Sigmoid colon (tissue), 4 donors: Measurements from ENCODE around the gene PCDH15.

Experiments
- POLR2AphosphoS5 ChIP-seq, 4 donors: sonication (generic); formaldehyde crosslinking; IDR thresholded peaks; one replicate each; pipeline ENCODE4 v1.6.1; 2017; ENCODE audit warnings: antibody characterized with exemption in 4 of 4
- TF ChIP-seq, protein P1 (sequence below), 4 experiments: fragments of 450-650 bp in 3 of 4; fragments of 200-600 bp in 1 of 4; IDR thresholded peaks; one replicate each; pipeline ENCODE4 v1.5.1; 2016 to 2019; ENCODE audit warnings: antibody characterized with exemption in 4 of 4, mild to moderate bottlenecking in 3 of 4, moderate library complexity in 2 of 4

DNA sequence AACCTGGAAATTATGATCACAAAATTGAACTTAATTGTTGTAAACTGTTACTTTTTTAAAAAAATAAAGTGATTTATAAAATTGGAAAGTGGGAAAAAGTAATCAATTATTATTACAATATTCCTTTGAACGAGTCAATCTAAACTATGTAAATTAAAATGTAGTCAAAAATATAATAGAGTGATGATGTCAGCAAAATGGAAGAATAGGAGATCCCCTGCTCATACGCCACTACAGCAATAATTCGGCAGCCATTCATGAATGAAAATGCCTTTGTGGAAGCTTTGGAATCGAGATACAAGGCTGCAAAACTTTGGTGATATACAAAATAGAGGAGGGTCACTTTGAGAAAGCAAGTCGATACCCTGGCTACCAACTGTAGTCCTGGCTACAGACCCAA, 36.4 kb upstream of the PCDH15 start:
- TF ChIP-seq, protein P1, sequence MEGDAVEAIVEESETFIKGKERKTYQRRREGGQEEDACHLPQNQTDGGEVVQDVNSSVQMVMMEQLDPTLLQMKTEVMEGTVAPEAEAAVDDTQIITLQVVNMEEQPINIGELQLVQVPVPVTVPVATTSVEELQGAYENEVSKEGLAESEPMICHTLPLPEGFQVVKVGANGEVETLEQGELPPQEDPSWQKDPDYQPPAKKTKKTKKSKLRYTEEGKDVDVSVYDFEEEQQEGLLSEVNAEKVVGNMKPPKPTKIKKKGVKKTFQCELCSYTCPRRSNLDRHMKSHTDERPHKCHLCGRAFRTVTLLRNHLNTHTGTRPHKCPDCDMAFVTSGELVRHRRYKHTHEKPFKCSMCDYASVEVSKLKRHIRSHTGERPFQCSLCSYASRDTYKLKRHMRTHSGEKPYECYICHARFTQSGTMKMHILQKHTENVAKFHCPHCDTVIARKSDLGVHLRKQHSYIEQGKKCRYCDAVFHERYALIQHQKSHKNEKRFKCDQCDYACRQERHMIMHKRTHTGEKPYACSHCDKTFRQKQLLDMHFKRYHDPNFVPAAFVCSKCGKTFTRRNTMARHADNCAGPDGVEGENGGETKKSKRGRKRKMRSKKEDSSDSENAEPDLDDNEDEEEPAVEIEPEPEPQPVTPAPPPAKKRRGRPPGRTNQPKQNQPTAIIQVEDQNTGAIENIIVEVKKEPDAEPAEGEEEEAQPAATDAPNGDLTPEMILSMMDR (IDR thresholded peaks at IDR 0.05) = no peak
- no peak for TF ChIP-seq POLR2AphosphoS5 (IDR thresholded peaks at IDR 0.05)
